ENCODE results near the gene DAB1. TPM values are rescaled to one million over a fixed set of nuclear protein-coding genes. Genes with fewer than 3 reads are reported as not detected.

Gene DAB1
- total RNA-seq, 1 donor from 2014 or later: 1.6 TPM

DNA sequence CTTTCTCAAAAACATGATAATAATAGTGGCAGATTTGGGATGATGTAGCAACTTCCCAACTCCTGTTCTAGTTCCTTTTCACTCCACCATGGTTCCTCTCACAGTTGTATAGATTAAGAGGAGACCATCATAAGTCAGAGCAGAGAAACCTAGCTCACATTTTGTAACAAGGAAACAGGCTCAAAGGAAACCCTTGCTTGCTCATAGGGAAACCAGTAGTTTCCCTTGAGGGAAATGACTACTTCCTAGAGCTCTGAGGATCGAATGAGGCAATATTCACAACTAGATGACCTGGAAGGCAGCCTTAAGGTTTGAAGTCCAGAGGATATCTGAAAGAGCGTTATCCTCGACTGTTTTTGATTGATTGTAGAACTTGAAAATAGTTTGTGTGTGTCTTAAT is 382.0 kb downstream of the DAB1 start:
- H3K79me2 ChIP-seq (ENCODE audit: insufficient read depth, low read length): no peaks in the 10 kb centered on the region
- no peaks in the 10 kb centered on the region for H3K4me1 ChIP-seq (ENCODE audit: insufficient read depth, low read length)
- no peak overlapping the region for H3K27ac ChIP-seq (ENCODE audit: low read depth, low read length)
- no peak overlapping the region for H3K4me2 ChIP-seq (ENCODE audit: low read length)
- no peak for DNase-seq (ENCODE audit: low read depth)
- no peaks in the 10 kb centered on the region for H3K27me3 ChIP-seq (ENCODE audit: insufficient read depth, low read length)
- no peak overlapping the region for H2AFZ ChIP-seq (ENCODE audit: low read depth, low read length)
- no peaks in the 10 kb centered on the region for H3K9me3 Mint-ChIP-seq (ENCODE audit: unreplicated experiment)
- TF ChIP-seq EZH2 (IDR thresholded peaks at IDR 0.05; ENCODE audit: insufficient read depth, low read length) (no peak), CTCF (IDR thresholded peaks at IDR 0.05; ENCODE audit: insufficient read depth, low read depth, low read length) (no peak)
- FAIRE-seq: no peak
- H3K9ac ChIP-seq (ENCODE audit: low read length): no peak overlapping the region
- H3K27me3 Mint-ChIP-seq (ENCODE audit: low read depth, unreplicated experiment): peaks cover 10% of the 10 kb centered on the region
- no peaks in the 10 kb centered on the region for H4K20me1 ChIP-seq (ENCODE audit: insufficient read depth, low read length)
- no peaks in the 10 kb centered on the region for H3K36me3 ChIP-seq (ENCODE audit: insufficient read depth, low read length)
- H3K4me1 Mint-ChIP-seq (ENCODE audit: low read depth, unreplicated experiment): no peaks in the 10 kb centered on the region
- H3K36me3 Mint-ChIP-seq (ENCODE audit: low read depth, unreplicated experiment): no peaks in the 10 kb centered on the region
- no peak overlapping the region for H3K4me3 ChIP-seq (ENCODE audit: insufficient read depth, low read depth, low read length)
- no peak overlapping the region for H3K4me3 Mint-ChIP-seq (ENCODE audit: unreplicated experiment)
- no peaks in the 10 kb centered on the region for H3K9me3 ChIP-seq (ENCODE audit: insufficient read depth, low read depth, low read length)
- no peak overlapping the region for H3K27ac Mint-ChIP-seq (ENCODE audit: unreplicated experiment)

DNA sequence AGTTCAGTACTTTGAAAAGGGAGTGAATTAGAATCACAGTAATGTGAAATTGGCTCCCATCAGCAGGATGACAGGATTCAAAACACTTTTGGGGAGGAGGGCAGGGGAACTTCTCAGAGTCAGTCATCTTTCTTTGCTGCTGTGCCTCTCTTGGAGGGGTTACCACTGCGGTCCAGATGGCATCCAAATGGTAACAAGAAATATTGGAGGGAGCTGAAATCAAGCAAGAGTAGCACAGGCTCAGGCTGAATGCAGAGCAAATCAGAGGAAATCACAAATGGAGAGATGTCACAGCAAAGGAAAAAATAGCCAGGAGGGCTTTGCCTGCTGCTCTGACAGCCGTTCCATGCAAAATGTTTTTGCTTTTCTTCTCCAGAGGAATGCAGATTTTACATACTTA is 383.0 kb downstream of the DAB1 start:
- Mint-ChIP-seq H3K27me3 (ENCODE audit: low read depth, unreplicated experiment) (peaks cover 7% of the 10 kb centered on the region), H3K27ac (ENCODE audit: unreplicated experiment) (no peak overlapping the region), H3K9me3 (ENCODE audit: unreplicated experiment) (no peaks in the 10 kb centered on the region), H3K4me1 (ENCODE audit: low read depth, unreplicated experiment) (no peaks in the 10 kb centered on the region), H3K36me3 (ENCODE audit: low read depth, unreplicated experiment) (no peaks in the 10 kb centered on the region), H3K4me3 (ENCODE audit: unreplicated experiment) (no peak overlapping the region)
- no peaks in the 10 kb centered on the region for H3K4me1 ChIP-seq (ENCODE audit: insufficient read depth, low read length)
- H3K9ac ChIP-seq (ENCODE audit: low read length): no peak overlapping the region
- H4K20me1 ChIP-seq (ENCODE audit: insufficient read depth, low read length): no peaks in the 10 kb centered on the region
- DNase-seq (ENCODE audit: low read depth) (no peak), FAIRE-seq (no peak)
- H3K4me3 ChIP-seq (ENCODE audit: insufficient read depth, low read depth, low read length): no peak overlapping the region
- no peak overlapping the region for H3K4me2 ChIP-seq (ENCODE audit: low read length)
- H2AFZ ChIP-seq (ENCODE audit: low read depth, low read length): no peak overlapping the region
- no peaks in the 10 kb centered on the region for H3K9me3 ChIP-seq (ENCODE audit: insufficient read depth, low read depth, low read length)
- H3K27ac ChIP-seq (ENCODE audit: low read depth, low read length): no peak overlapping the region
- no peaks in the 10 kb centered on the region for H3K27me3 ChIP-seq (ENCODE audit: insufficient read depth, low read length)
- H3K36me3 ChIP-seq (ENCODE audit: insufficient read depth, low read length): no peaks in the 10 kb centered on the region
- no peaks in the 10 kb centered on the region for H3K79me2 ChIP-seq (ENCODE audit: insufficient read depth, low read length)
- TF ChIP-seq CTCF (IDR thresholded peaks at IDR 0.05; ENCODE audit: insufficient read depth, low read depth, low read length) (no peak), EZH2 (IDR thresholded peaks at IDR 0.05; ENCODE audit: insufficient read depth, low read length) (no peak)

GRCh38 chr1:57036641-57037579 is 386.9 kb downstream of the DAB1 start:
- H3K9ac ChIP-seq (ENCODE audit: low read length): no peak overlapping the region
- Mint-ChIP-seq H3K4me1 (ENCODE audit: low read depth, unreplicated experiment) (no peaks in the 10 kb centered on the region), H3K27me3 (ENCODE audit: low read depth, unreplicated experiment) (peaks cover 8% of the 10 kb centered on the region), H3K27ac (ENCODE audit: unreplicated experiment) (no peak overlapping the region), H3K9me3 (ENCODE audit: unreplicated experiment) (no peaks in the 10 kb centered on the region), H3K4me3 (ENCODE audit: unreplicated experiment) (no peak overlapping the region), H3K36me3 (ENCODE audit: low read depth, unreplicated experiment) (no peaks in the 10 kb centered on the region)
- H3K4me3 ChIP-seq (ENCODE audit: insufficient read depth, low read depth, low read length): no peak overlapping the region
- H3K9me3 ChIP-seq (ENCODE audit: insufficient read depth, low read depth, low read length): no peaks in the 10 kb centered on the region
- no peaks in the 10 kb centered on the region for H3K27me3 ChIP-seq (ENCODE audit: insufficient read depth, low read length)
- no peak overlapping the region for H3K4me2 ChIP-seq (ENCODE audit: low read length)
- H3K36me3 ChIP-seq (ENCODE audit: insufficient read depth, low read length): no peaks in the 10 kb centered on the region
- DNase-seq (ENCODE audit: low read depth): no peak
- H3K79me2 ChIP-seq (ENCODE audit: insufficient read depth, low read length): no peaks in the 10 kb centered on the region
- no peaks in the 10 kb centered on the region for H4K20me1 ChIP-seq (ENCODE audit: insufficient read depth, low read length)
- H3K4me1 ChIP-seq (ENCODE audit: insufficient read depth, low read length): no peaks in the 10 kb centered on the region
- TF ChIP-seq EZH2 (IDR thresholded peaks at IDR 0.05; ENCODE audit: insufficient read depth, low read length): no peak
- TF ChIP-seq CTCF (IDR thresholded peaks at IDR 0.05; ENCODE audit: insufficient read depth, low read depth, low read length): no peak
- no peak overlapping the region for H2AFZ ChIP-seq (ENCODE audit: low read depth, low read length)
- no peak overlapping the region for H3K27ac ChIP-seq (ENCODE audit: low read depth, low read length)
- FAIRE-seq: peak; percentile 43

All from astrocyte (in vitro differentiated cells and primary cell).